Measurements from ENCODE around the gene COA5. TPM values are rescaled to one million over a fixed set of nuclear protein-coding genes. Genes with fewer than 3 reads are reported as not detected.

Gene COA5
- total RNA-seq, 1 donor from 2014 or later: 39.3 TPM

GRCh38 chr2:98589489-98589888, 18.8 kb downstream of the COA5 start:
- TF ChIP-seq, protein P1, sequence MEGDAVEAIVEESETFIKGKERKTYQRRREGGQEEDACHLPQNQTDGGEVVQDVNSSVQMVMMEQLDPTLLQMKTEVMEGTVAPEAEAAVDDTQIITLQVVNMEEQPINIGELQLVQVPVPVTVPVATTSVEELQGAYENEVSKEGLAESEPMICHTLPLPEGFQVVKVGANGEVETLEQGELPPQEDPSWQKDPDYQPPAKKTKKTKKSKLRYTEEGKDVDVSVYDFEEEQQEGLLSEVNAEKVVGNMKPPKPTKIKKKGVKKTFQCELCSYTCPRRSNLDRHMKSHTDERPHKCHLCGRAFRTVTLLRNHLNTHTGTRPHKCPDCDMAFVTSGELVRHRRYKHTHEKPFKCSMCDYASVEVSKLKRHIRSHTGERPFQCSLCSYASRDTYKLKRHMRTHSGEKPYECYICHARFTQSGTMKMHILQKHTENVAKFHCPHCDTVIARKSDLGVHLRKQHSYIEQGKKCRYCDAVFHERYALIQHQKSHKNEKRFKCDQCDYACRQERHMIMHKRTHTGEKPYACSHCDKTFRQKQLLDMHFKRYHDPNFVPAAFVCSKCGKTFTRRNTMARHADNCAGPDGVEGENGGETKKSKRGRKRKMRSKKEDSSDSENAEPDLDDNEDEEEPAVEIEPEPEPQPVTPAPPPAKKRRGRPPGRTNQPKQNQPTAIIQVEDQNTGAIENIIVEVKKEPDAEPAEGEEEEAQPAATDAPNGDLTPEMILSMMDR (conservative IDR thresholded peaks at IDR 0.05): no peak
- DNase-seq (ENCODE audit: extremely low spot score, unreplicated experiment): no peak
- H3K27ac Mint-ChIP-seq: no peak overlapping the region

DNA sequence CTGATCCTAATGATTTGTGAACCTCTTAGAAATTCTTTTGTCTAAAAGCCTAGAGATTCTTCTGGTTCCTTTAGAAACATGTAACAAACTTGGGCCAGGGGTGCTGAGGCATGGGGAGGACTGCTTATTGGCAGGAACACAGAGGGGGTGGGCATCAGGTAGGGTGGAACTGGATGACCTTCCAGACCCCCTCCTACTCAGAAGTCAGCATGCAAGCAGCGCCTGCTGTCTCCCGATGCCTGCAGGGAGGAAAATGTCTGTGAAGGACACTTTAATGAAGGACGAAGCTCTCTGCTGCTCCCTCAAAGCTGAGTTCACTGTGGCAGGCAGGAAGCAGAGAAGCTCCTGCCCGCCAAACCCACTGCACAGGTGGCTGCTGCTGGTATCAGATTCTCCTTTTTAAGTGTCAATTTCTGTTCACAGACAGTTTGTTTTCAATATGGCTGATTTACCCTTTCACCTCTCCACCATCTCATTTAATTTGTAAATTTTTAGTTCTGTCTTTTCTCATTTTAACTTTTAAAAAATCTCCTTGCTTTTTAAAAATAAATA, 19.4 kb downstream of the COA5 start:
- H3K4me3 Mint-ChIP-seq: no peak overlapping the region
- no peaks in the 10 kb centered on the region for H3K27me3 Mint-ChIP-seq
- no peak overlapping the region for H3K27ac Mint-ChIP-seq
- no peak for DNase-seq (ENCODE audit: extremely low spot score, unreplicated experiment)
- TF ChIP-seq, protein P1 (conservative IDR thresholded peaks at IDR 0.05): no peak
- H3K9me3 Mint-ChIP-seq: no peaks in the 10 kb centered on the region
- peaks cover 15% of the 10 kb centered on the region for H3K36me3 Mint-ChIP-seq
- peaks cover under 1% of the 10 kb centered on the region for H3K4me1 Mint-ChIP-seq (ENCODE audit: unreplicated experiment)

More at GRCh38 chr2:98589489-98589888, 18.8 kb downstream of the COA5 start:
- Mint-ChIP-seq H3K4me1 (ENCODE audit: unreplicated experiment) (no peaks in the 10 kb centered on the region), H3K36me3 (peaks cover 18% of the 10 kb centered on the region), H3K9me3 (no peaks in the 10 kb centered on the region), H3K4me3 (no peak overlapping the region), H3K27me3 (no peaks in the 10 kb centered on the region)

DNA sequence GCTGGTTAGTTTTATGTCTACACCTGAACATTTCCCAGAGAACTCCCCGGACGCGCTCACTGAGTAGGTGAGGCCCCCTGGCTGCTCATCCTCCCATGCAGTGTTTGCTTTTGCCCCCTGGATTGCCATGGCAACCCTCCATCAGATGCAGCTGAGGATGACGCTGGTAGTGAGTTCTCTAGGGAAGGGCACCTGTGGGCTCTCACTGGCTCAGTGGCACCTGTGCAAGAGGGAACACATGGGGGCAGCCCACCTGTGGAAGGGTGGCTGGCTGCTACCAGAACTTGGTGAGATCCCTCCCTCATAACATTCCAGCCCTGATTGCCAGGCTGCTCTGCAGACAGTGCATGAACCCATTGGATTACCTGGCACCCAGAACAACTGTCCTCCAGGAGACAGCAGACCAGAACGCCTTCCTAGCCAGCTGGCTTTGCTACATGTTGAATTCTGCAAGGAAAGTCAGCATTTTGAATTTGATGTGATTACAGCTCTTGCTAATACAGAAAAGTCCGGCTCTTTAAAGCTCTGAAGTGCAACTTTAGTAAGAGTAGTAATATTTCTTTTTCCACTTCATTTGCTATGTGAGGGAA, 21.7 kb downstream of the COA5 start:
- no peaks in the 10 kb centered on the region for H3K27me3 Mint-ChIP-seq
- peaks cover 8% of the 10 kb centered on the region for H3K4me1 Mint-ChIP-seq (ENCODE audit: unreplicated experiment)
- no peak for DNase-seq (ENCODE audit: extremely low spot score, unreplicated experiment)
- no peaks in the 10 kb centered on the region for H3K9me3 Mint-ChIP-seq
- TF ChIP-seq, protein P1 (conservative IDR thresholded peaks at IDR 0.05): no peak
- H3K27ac Mint-ChIP-seq: peak overlapping the region; percentile 48
- peaks cover 6% of the 10 kb centered on the region for H3K36me3 Mint-ChIP-seq
- no peak overlapping the region for H3K4me3 Mint-ChIP-seq

- H3K4me1 Mint-ChIP-seq (ENCODE audit: unreplicated experiment): peaks cover 8% of the 10 kb centered on the region
- no peaks in the 10 kb centered on the region for H3K9me3 Mint-ChIP-seq
Observed at GRCh38 chr2:98585386-98585785, 22.9 kb downstream of the COA5 start.

GRCh38 chr2:98583816-98584618, 24.3 kb downstream of the COA5 start:
- H3K4me1 Mint-ChIP-seq (ENCODE audit: unreplicated experiment): peaks cover 8% of the 10 kb centered on the region
- no peak overlapping the region for H3K4me3 Mint-ChIP-seq
- H3K9me3 Mint-ChIP-seq: no peaks in the 10 kb centered on the region
- H3K27ac Mint-ChIP-seq: peak overlapping the region; percentile 39
- DNase-seq (ENCODE audit: extremely low spot score, unreplicated experiment): no peak
- peaks cover 5% of the 10 kb centered on the region for H3K36me3 Mint-ChIP-seq
- TF ChIP-seq, protein P1 (conservative IDR thresholded peaks at IDR 0.05): no peak
- no peaks in the 10 kb centered on the region for H3K27me3 Mint-ChIP-seq

More at GRCh38 chr2:98585386-98585785, 22.9 kb downstream of the COA5 start:
- peaks cover 5% of the 10 kb centered on the region for H3K36me3 Mint-ChIP-seq
- no peak for DNase-seq (ENCODE audit: extremely low spot score, unreplicated experiment)
- H3K27ac Mint-ChIP-seq: no peak overlapping the region
- no peaks in the 10 kb centered on the region for H3K27me3 Mint-ChIP-seq
- TF ChIP-seq, protein P1 (conservative IDR thresholded peaks at IDR 0.05): no peak
- no peak overlapping the region for H3K4me3 Mint-ChIP-seq
